Endodermal cell (in vitro differentiated cells): ENCODE data around the gene SESN1. TPM values are rescaled to one million over a fixed set of nuclear protein-coding genes. Genes with fewer than 3 reads are reported as not detected.
"Not testable (repeated sequence)": the region's sequence is repeated elsewhere in the genome, so short reads cannot be mapped to it uniquely, and the experiment has no call there.

Experiments
- DNase-seq: peaks from one replicate; pipeline ENCODE4 v3.0.0-alpha.2; 2017
- H3K27ac ChIP-seq: 2 replicates; pipeline ENCODE4 v1.5.1; 2013; ENCODE audit warnings: mild to moderate bottlenecking, low read depth, low read length, moderate library complexity
- H3K27me3 ChIP-seq: 2 replicates; pipeline ENCODE4 v1.6.1; 2013; ENCODE audit warnings: mild to moderate bottlenecking, low read length, moderate library complexity; ENCODE audit not compliant: insufficient read depth, control insufficient read depth, poor library complexity, severe bottlenecking
- H3K36me3 ChIP-seq: 2 replicates; pipeline ENCODE4 v1.7.0; 2013; ENCODE audit warnings: mild to moderate bottlenecking, low read length, moderate library complexity; ENCODE audit not compliant: control insufficient read depth, insufficient read depth
- H3K4me1 ChIP-seq: one replicate; pipeline ENCODE4 v1.7.0; 2013; ENCODE audit warnings: low read length; ENCODE audit not compliant: control insufficient read depth, insufficient read depth
- H3K4me3 ChIP-seq: 2 replicates; pipeline ENCODE4 v1.5.1; 2013; ENCODE audit warnings: mild to moderate bottlenecking, low read length, moderate library complexity
- H3K9ac ChIP-seq: 2 replicates; pipeline ENCODE4 v1.6.1; 2013; ENCODE audit warnings: mild to moderate bottlenecking, low read length, moderate library complexity; ENCODE audit not compliant: poor library complexity, severe bottlenecking; ENCODE audit errors: extremely low read depth
- H3K9me3 ChIP-seq: 2 replicates; pipeline ENCODE4 v1.6.1; 2013; ENCODE audit warnings: mild to moderate bottlenecking, low read length, moderate library complexity; ENCODE audit not compliant: control insufficient read depth
- H3K27ac Mint-ChIP-seq: 2 replicates; pipeline ENCODE4 v1.8.0; 2020; ENCODE audit warnings: mixed read lengths
- H3K27me3 Mint-ChIP-seq: 2 replicates; pipeline ENCODE4 v1.8.0; 2021; ENCODE audit warnings: mild to moderate bottlenecking, mixed read lengths; ENCODE audit not compliant: insufficient read depth
- H3K36me3 Mint-ChIP-seq: 2 replicates; pipeline ENCODE4 v1.8.0; 2020; ENCODE audit warnings: low read depth, mixed read lengths
- H3K4me1 Mint-ChIP-seq: 2 replicates; pipeline ENCODE4 v1.8.0; 2020; ENCODE audit warnings: mixed read lengths
- H3K4me3 Mint-ChIP-seq: 2 replicates; pipeline ENCODE4 v1.8.0; 2020; ENCODE audit warnings: mild to moderate bottlenecking, moderate library complexity, mixed read lengths
- H3K9me3 Mint-ChIP-seq: 2 replicates; pipeline ENCODE4 v1.8.0; 2020; ENCODE audit warnings: mild to moderate bottlenecking, mixed read lengths
- WGBS, 2 experiments: methylation state at CpG; one replicate each; pipeline versions ENCODE4 v1.1.5 to v1.1.7; 2013; ENCODE audit warnings: missing lambda C conversion rate in 2 of 2, mixed read lengths in 1 of 2; ENCODE audit not compliant: insufficient coverage in 1 of 2, insufficient read length in 1 of 2; 5-methylcytosine and 5-hydroxymethylcytosine counted together
- total RNA-seq, 2 donors: library from RNA; stranded (reverse); fragmentation: NEBNext Ultra II Directional in 1 of 2; extraction: Animal tissue kit (Norgen Biotek cat#: 25700) in 1 of 2; gene quantifications; 2 replicates in 1 of 2; 3 replicates in 1 of 2; pipeline ENCODE4 v1.2.1, GENCODE V29; 2021
- TF ChIP-seq, protein P1 (sequence below): fragments of 200-600 bp; sonication (generic); conservative IDR thresholded peaks from 2 replicates; pipeline ENCODE4 v1.5.0; 2021; ENCODE audit warnings: antibody characterized with exemption, mild to moderate bottlenecking

The SESN1 gene
- total RNA-seq, 2 donors from 2014 or later: 7.5 to 13.1 TPM

DNA sequence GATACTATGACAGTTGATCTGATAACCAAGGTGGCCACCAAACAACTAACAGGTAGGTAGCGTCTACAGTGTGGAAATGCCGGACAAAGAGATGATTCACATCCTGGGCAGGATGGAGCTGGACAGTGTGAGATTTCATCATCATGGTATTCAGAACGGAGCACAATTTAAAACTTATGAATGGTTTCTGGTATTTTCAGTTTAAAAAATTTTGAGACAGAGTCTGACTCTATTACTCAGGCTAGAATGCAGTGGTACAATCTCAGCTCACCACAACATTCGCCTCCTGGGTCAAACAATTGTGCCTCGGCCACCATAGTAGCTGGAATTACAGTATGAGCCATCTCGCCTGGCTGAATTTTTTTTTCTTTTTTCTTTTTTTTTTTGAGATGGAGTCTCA, 44.5 kb upstream of the SESN1 start:
- WGBS, 2 experiments: 93 to 100% methylated on average over 6 of the region's 6 CpGs
- no peak overlapping the region for H3K27ac Mint-ChIP-seq
- Histone ChIP-seq H3K36me3 (peaks cover 4% of the 10 kb centered on the region), H3K27ac (no peak overlapping the region), H3K9ac (no peak overlapping the region), H3K9me3 (no peaks in the 10 kb centered on the region), H3K4me1 (no peaks in the 10 kb centered on the region), H3K27me3 (no peaks in the 10 kb centered on the region), H3K4me3 (no peak overlapping the region)
- H3K4me1 Mint-ChIP-seq: no peaks in the 10 kb centered on the region
- no peak for DNase-seq
- no peaks in the 10 kb centered on the region for H3K27me3 Mint-ChIP-seq
- H3K4me3 Mint-ChIP-seq: no peak overlapping the region
- TF ChIP-seq, protein P1, sequence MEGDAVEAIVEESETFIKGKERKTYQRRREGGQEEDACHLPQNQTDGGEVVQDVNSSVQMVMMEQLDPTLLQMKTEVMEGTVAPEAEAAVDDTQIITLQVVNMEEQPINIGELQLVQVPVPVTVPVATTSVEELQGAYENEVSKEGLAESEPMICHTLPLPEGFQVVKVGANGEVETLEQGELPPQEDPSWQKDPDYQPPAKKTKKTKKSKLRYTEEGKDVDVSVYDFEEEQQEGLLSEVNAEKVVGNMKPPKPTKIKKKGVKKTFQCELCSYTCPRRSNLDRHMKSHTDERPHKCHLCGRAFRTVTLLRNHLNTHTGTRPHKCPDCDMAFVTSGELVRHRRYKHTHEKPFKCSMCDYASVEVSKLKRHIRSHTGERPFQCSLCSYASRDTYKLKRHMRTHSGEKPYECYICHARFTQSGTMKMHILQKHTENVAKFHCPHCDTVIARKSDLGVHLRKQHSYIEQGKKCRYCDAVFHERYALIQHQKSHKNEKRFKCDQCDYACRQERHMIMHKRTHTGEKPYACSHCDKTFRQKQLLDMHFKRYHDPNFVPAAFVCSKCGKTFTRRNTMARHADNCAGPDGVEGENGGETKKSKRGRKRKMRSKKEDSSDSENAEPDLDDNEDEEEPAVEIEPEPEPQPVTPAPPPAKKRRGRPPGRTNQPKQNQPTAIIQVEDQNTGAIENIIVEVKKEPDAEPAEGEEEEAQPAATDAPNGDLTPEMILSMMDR: no peak
- peaks cover 6% of the 10 kb centered on the region for H3K9me3 Mint-ChIP-seq
- peaks cover 2% of the 10 kb centered on the region for H3K36me3 Mint-ChIP-seq

DNA sequence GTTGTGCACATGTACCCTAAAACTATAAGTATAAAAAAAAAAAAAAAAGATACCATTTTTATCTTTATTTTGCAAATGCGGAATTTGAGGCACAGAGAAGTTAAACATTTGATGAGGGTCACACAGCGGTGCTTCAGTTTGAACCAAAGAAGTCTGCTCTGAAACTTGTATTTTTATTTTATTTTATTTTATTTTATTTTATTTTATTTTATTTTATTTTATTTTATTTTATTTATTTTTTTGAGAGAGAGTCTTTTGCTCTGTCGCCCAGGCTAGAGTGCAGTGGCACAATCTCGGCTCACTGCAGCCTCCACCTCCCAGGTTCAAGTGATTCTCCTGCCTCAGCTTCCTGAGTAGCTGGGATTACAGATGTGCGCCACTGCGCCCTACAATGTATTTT, 41.9 kb upstream of the SESN1 start:
- not testable (repeated sequence) for H3K27ac ChIP-seq, H3K4me1 ChIP-seq, H3K9me3 Mint-ChIP-seq, H3K4me1 Mint-ChIP-seq, H3K9ac ChIP-seq, DNase-seq, H3K36me3 ChIP-seq, H3K9me3 ChIP-seq, H3K4me3 ChIP-seq, H3K27me3 ChIP-seq, H3K27ac Mint-ChIP-seq, H3K27me3 Mint-ChIP-seq, H3K4me3 Mint-ChIP-seq
- WGBS, 2 experiments: 93 to 96% methylated on average over 2 to 6 of the region's 6 CpGs
- peaks cover 11% of the 10 kb centered on the region for H3K36me3 Mint-ChIP-seq

DNA sequence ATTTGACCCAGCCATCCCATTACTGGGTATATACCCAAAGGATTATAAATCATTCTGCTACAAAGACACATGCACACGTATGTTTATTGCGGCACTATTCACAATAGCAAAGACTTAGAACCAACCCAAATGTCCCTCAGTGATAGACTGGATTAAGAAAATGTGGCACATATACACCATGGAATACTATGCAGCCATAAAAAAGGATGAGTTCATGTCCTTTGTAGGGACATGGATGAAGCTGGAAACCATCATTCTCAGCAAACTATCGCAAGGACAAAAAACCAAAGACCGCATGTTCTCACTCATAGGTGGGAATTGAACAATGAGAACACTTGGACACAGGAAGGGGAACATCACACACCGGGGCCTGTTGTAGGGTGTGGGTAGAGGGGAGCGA, 41.4 kb upstream of the SESN1 start:
- not testable (repeated sequence) for H3K27me3 Mint-ChIP-seq, H3K4me3 ChIP-seq

DNA sequence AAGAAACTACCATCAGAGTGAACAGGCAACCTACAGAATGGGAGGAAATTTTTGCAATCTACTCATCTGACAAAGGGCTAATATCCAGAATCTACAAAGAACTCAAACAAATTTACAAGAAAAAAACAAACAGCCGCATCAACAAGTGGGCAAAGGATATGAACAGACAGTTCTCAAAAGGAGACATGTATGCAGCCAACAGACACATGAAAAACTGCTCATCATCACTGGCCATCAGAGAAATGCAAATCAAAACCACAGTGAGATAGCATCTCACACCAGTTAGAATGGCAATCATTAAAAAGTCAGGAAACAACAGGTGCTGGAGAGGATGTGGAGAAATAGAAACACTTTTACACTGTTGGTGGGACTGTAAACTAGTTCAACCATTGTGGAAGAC, 41.0 kb upstream of the SESN1 start:
- not testable (repeated sequence) for H3K9me3 ChIP-seq, DNase-seq, H3K27ac ChIP-seq, H3K9me3 Mint-ChIP-seq, H3K4me1 ChIP-seq, H3K27ac Mint-ChIP-seq, H3K4me3 ChIP-seq, H3K36me3 ChIP-seq, H3K4me1 Mint-ChIP-seq, H3K4me3 Mint-ChIP-seq, H3K27me3 Mint-ChIP-seq, H3K36me3 Mint-ChIP-seq, H3K9ac ChIP-seq, H3K27me3 ChIP-seq
- 90% methylated on average over 1 of the region's 1 CpG; no CpG with 5 or more reads in 1 of the 2 experiments for WGBS, 2 experiments

More for the DNA sequence above, 41.4 kb upstream of the SESN1 start:
- H3K9me3 ChIP-seq, H3K9me3 Mint-ChIP-seq, H3K36me3 ChIP-seq, DNase-seq, H3K27me3 ChIP-seq, H3K27ac ChIP-seq, H3K27ac Mint-ChIP-seq, H3K4me3 Mint-ChIP-seq, H3K4me1 Mint-ChIP-seq, H3K4me1 ChIP-seq, H3K9ac ChIP-seq: not testable (repeated sequence)
- WGBS, 2 experiments: 97 to 100% methylated on average over 3 to 4 of the region's 6 CpGs
- peaks cover 11% of the 10 kb centered on the region for H3K36me3 Mint-ChIP-seq
